NCI-H526 treated with DMSO at 0.1 percent for 48 hours (cell line): ENCODE data around the gene DPP6.
"Not testable (repeated sequence)": the region's sequence is repeated elsewhere in the genome, so short reads cannot be mapped to it uniquely, and the experiment has no call there.

ENCODE experiments used
- DNase-seq: peaks from one replicate; lab custom pipeline; 2025; lab: John Stamatoyannopoulos, UW

The DPP6 gene

GRCh38 chr7:154656618-154657017, 604.4 kb downstream of the DPP6 start:
- no peak for DNase-seq

- DNase-seq: no peak
Observed at GRCh38 chr7:154666768-154667167, 614.6 kb downstream of the DPP6 start.

GRCh38 chr7:154672659-154673415, 620.6 kb downstream of the DPP6 start:
- DNase-seq: no peak

GRCh38 chr7:154674191-154674590, 622.0 kb downstream of the DPP6 start:
- no peak for DNase-seq

- no peak for DNase-seq
Observed at GRCh38 chr7:154675560-154675959, 623.4 kb downstream of the DPP6 start.

- DNase-seq: not testable (repeated sequence)
Observed at GRCh38 chr7:154676033-154676421, 623.8 kb downstream of the DPP6 start.

- no peak for DNase-seq
Observed at GRCh38 chr7:154676422-154677073, 624.4 kb downstream of the DPP6 start.

- DNase-seq: no peak
Observed at GRCh38 chr7:154677454-154677853, 625.3 kb downstream of the DPP6 start.

GRCh38 chr7:154678001-154678550, 625.9 kb downstream of the DPP6 start:
- DNase-seq: not testable (repeated sequence)

GRCh38 chr7:154679379-154680053, 627.3 kb downstream of the DPP6 start:
- no peak for DNase-seq

GRCh38 chr7:154680894-154681659, 628.9 kb downstream of the DPP6 start:
- DNase-seq: no peak

- DNase-seq: no peak
Observed at GRCh38 chr7:154682003-154682402, 629.8 kb downstream of the DPP6 start.

GRCh38 chr7:154684666-154685563, 632.7 kb downstream of the DPP6 start:
- no peak for DNase-seq

GRCh38 chr7:154685564-154685901, 633.3 kb downstream of the DPP6 start:
- no peak for DNase-seq

- DNase-seq: no peak
Observed at GRCh38 chr7:154686305-154686704, 634.1 kb downstream of the DPP6 start.

- DNase-seq: no peak
Observed at GRCh38 chr7:154688952-154689351, 636.8 kb downstream of the DPP6 start.

GRCh38 chr7:154690411-154690810, 638.2 kb downstream of the DPP6 start:
- DNase-seq: no peak

GRCh38 chr7:154693661-154694060, 641.5 kb downstream of the DPP6 start:
- no peak for DNase-seq

GRCh38 chr7:154695836-154696235, 643.6 kb downstream of the DPP6 start:
- no peak for DNase-seq

GRCh38 chr7:154696556-154696955, 644.4 kb downstream of the DPP6 start:
- no peak for DNase-seq

GRCh38 chr7:154698726-154699291, 646.6 kb downstream of the DPP6 start:
- peak; percentile 3 for DNase-seq
